Esophagus squamous epithelium (tissue), 5 donors: ENCODE results near the gene ROR2. TPM values are rescaled to one million over a fixed set of nuclear protein-coding genes. Genes with fewer than 3 reads are reported as not detected.

Source experiments
- DNase-seq: peaks from one replicate; lab custom pipeline; 2025; lab: John Stamatoyannopoulos, UW
- H3K27ac ChIP-seq, 4 donors: fragments of 200-600 bp; sonication (generic); one replicate each; pipeline ENCODE4 v1.5.1; 2016 to 2019; ENCODE audit warnings: mild to moderate bottlenecking in 1 of 4
- H3K27me3 ChIP-seq, 4 donors: fragments of 200-600 bp; sonication (generic); 1 replicate in 3 of 4; 2 replicates in 1 of 4; pipeline versions ENCODE4 v1.5.1 to v1.6.0; 2017 to 2021; ENCODE audit warnings: antibody characterized with exemption in 1 of 4
- H3K36me3 ChIP-seq, 3 donors: fragments of 200-600 bp; sonication (generic); one replicate each; pipeline ENCODE4 v1.5.1; 2016 to 2019
- H3K4me1 ChIP-seq, 3 donors: fragments of 200-600 bp; sonication (generic); one replicate each; pipeline ENCODE4 v1.5.1; 2017 to 2019
- H3K4me3 ChIP-seq, 4 donors: fragments of 200-600 bp; sonication (generic); 1 replicate in 3 of 4; 2 replicates in 1 of 4; pipeline ENCODE4 v1.5.1; 2016 to 2019; ENCODE audit warnings: mild to moderate bottlenecking in 2 of 4, moderate library complexity in 1 of 4
- H3K9me3 ChIP-seq, 3 donors: fragments of 200-600 bp; sonication (generic); one replicate each; pipeline ENCODE4 v1.5.1; 2016 to 2019
- POLR2A ChIP-seq, 4 donors: fragments of 450-650 bp; IDR thresholded peaks; one replicate each; pipeline ENCODE4 v1.6.1; 2017; ENCODE audit warnings: antibody characterized with exemption in 4 of 4, mild to moderate bottlenecking in 4 of 4, moderate library complexity in 3 of 4
- WGBS, 2 donors: methylation state at CpG; one replicate each; pipeline ENCODE4 v1.1.5; 2018; 5-methylcytosine and 5-hydroxymethylcytosine counted together
- intact Hi-C: fragments of 100-400 bp; cut with DNase I; formaldehyde crosslinking; loops from one replicate; pipeline ENCODE4 v1.15.0; 2022
- total RNA-seq, 4 donors: library from RNA; depleted of rRNA; stranded (reverse); fragments of >200 nt; gene quantifications; one replicate each; pipeline ENCODE4 v1.1.0, GENCODE V29; 2016
- TF ChIP-seq, protein P1 (sequence below), 6 experiments: fragments of 450-650 bp in 4 of 6; fragments of 200-600 bp in 2 of 6; sonication (generic) in 2 of 6; IDR thresholded peaks; one replicate each; pipeline ENCODE4 v1.5.1; 2016 to 2019; ENCODE audit warnings: antibody characterized with exemption in 6 of 6, mild to moderate bottlenecking in 4 of 6, moderate library complexity in 4 of 6
- donor health status: DM: yes; HTN: yes; CAD: no.

ROR2 gene
- total RNA-seq, 4 donors from 2014 or later: 0.68 to 12.6 (median 3.7) TPM

GRCh38 chr9:91560301-91560700, 389.7 kb downstream of the ROR2 start:
- H3K27me3 ChIP-seq: peaks cover 0 to 67% (median 0%) of the 10 kb centered on the region in 4 donors
- TF ChIP-seq POLR2A (IDR thresholded peaks at IDR 0.05): no peak
- TF ChIP-seq, protein P1, sequence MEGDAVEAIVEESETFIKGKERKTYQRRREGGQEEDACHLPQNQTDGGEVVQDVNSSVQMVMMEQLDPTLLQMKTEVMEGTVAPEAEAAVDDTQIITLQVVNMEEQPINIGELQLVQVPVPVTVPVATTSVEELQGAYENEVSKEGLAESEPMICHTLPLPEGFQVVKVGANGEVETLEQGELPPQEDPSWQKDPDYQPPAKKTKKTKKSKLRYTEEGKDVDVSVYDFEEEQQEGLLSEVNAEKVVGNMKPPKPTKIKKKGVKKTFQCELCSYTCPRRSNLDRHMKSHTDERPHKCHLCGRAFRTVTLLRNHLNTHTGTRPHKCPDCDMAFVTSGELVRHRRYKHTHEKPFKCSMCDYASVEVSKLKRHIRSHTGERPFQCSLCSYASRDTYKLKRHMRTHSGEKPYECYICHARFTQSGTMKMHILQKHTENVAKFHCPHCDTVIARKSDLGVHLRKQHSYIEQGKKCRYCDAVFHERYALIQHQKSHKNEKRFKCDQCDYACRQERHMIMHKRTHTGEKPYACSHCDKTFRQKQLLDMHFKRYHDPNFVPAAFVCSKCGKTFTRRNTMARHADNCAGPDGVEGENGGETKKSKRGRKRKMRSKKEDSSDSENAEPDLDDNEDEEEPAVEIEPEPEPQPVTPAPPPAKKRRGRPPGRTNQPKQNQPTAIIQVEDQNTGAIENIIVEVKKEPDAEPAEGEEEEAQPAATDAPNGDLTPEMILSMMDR (IDR thresholded peaks at IDR 0.05): no peak
- no peaks in the 10 kb centered on the region for H3K9me3 ChIP-seq
- no peak overlapping the region for H3K27ac ChIP-seq
- no peak overlapping the region for H3K4me3 ChIP-seq
- no peaks in the 10 kb centered on the region for H3K36me3 ChIP-seq
- DNase-seq: no peak
- intact Hi-C loops: no loop called here
- no peaks in the 10 kb centered on the region for H3K4me1 ChIP-seq
- 78 to 86% methylated on average over 2 of the region's 2 CpGs for WGBS, 2 donors

- DNase-seq: no peak
- TF ChIP-seq, protein P1 (IDR thresholded peaks at IDR 0.05): peak in 1 of 6 experiments; percentile 6
- no peak for TF ChIP-seq POLR2A (IDR thresholded peaks at IDR 0.05)
- H3K27ac ChIP-seq: no peak overlapping the region
- no peaks in the 10 kb centered on the region for H3K36me3 ChIP-seq
- H3K9me3 ChIP-seq: peaks cover 0 to 5% (median 0%) of the 10 kb centered on the region in 3 donors
- WGBS, 2 donors: 62 to 81% methylated on average over 2 of the region's 2 CpGs
- no peak overlapping the region for H3K4me3 ChIP-seq
- peaks cover 0 to 58% (median 0%) of the 10 kb centered on the region in 4 donors for H3K27me3 ChIP-seq
- H3K4me1 ChIP-seq: no peaks in the 10 kb centered on the region
- intact Hi-C loops: no loop called here
Observed at GRCh38 chr9:91558879-91559278, 391.1 kb downstream of the ROR2 start.

- TF ChIP-seq POLR2A (IDR thresholded peaks at IDR 0.05): no peak
- TF ChIP-seq, protein P1 (IDR thresholded peaks at IDR 0.05): no peak
- intact Hi-C loops: no loop called here
Observed at GRCh38 chr9:91558395-91558794, 391.6 kb downstream of the ROR2 start.

GRCh38 chr9:91557327-91557726, 392.7 kb downstream of the ROR2 start:
- Histone ChIP-seq H3K27me3 (peaks cover 0 to 42% (median 0%) of the 10 kb centered on the region in 4 donors), H3K4me1 (no peaks in the 10 kb centered on the region), H3K4me3 (no peak overlapping the region), H3K27ac (no peak overlapping the region), H3K36me3 (no peaks in the 10 kb centered on the region), H3K9me3 (peaks cover 0 to 5% (median 0%) of the 10 kb centered on the region in 3 donors)
- 45 to 49% methylated on average over 2 of the region's 2 CpGs for WGBS, 2 donors
- intact Hi-C loops: no loop called here
- TF ChIP-seq, protein P1 (IDR thresholded peaks at IDR 0.05): no peak
- TF ChIP-seq POLR2A (IDR thresholded peaks at IDR 0.05): no peak
- no peak for DNase-seq

More at GRCh38 chr9:91558395-91558794, 391.6 kb downstream of the ROR2 start:
- H3K27ac ChIP-seq: no peak overlapping the region
- WGBS, 2 donors: 90% methylated on average over 3 of the region's 3 CpGs
- H3K9me3 ChIP-seq: peaks cover 0 to 5% (median 0%) of the 10 kb centered on the region in 3 donors
- H3K36me3 ChIP-seq: no peaks in the 10 kb centered on the region
- no peak overlapping the region for H3K4me3 ChIP-seq
- DNase-seq: no peak
- no peaks in the 10 kb centered on the region for H3K4me1 ChIP-seq
- peaks cover 0 to 53% (median 0%) of the 10 kb centered on the region in 4 donors for H3K27me3 ChIP-seq

- Histone ChIP-seq H3K4me1 (no peaks in the 10 kb centered on the region), H3K27me3 (peaks cover 0 to 34% (median 0%) of the 10 kb centered on the region in 4 donors), H3K36me3 (no peaks in the 10 kb centered on the region), H3K9me3 (peaks cover 0 to 5% (median 0%) of the 10 kb centered on the region in 3 donors), H3K4me3 (no peak overlapping the region), H3K27ac (no peak overlapping the region)
- intact Hi-C loops: no loop called here
- TF ChIP-seq POLR2A (IDR thresholded peaks at IDR 0.05): no peak
- TF ChIP-seq, protein P1 (IDR thresholded peaks at IDR 0.05): no peak
- 49 to 50% methylated on average over 2 of the region's 2 CpGs for WGBS, 2 donors
- DNase-seq: no peak
Observed at GRCh38 chr9:91555132-91555531, 394.9 kb downstream of the ROR2 start.
